ENCODE results near the gene FAM24B. TPM values are rescaled to one million over a fixed set of nuclear protein-coding genes. Genes with fewer than 3 reads are reported as not detected.

FAM24B gene
- total RNA-seq, 1 donor from 2014 or later: 3.8 TPM

DNA sequence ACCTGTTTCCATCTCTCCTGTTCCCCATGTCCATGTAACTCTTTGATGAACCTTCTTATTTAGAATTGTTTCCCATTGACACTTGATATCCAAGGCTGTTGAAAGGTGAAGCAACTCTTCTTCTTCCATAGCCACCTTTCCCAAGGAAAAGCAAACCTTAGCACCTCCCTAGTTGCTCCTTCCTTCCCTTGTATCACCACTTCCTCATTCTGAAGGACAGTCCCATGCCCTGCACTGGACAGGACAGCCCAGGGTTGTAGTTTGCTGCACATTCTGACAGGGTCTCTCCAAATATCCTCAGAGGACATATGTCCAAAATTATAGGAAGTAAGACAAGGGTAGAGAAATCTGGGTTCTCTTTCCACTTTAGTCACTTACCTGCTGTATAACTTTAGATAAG, 39.9 kb downstream of the FAM24B start:
- TF ChIP-seq, protein P1, sequence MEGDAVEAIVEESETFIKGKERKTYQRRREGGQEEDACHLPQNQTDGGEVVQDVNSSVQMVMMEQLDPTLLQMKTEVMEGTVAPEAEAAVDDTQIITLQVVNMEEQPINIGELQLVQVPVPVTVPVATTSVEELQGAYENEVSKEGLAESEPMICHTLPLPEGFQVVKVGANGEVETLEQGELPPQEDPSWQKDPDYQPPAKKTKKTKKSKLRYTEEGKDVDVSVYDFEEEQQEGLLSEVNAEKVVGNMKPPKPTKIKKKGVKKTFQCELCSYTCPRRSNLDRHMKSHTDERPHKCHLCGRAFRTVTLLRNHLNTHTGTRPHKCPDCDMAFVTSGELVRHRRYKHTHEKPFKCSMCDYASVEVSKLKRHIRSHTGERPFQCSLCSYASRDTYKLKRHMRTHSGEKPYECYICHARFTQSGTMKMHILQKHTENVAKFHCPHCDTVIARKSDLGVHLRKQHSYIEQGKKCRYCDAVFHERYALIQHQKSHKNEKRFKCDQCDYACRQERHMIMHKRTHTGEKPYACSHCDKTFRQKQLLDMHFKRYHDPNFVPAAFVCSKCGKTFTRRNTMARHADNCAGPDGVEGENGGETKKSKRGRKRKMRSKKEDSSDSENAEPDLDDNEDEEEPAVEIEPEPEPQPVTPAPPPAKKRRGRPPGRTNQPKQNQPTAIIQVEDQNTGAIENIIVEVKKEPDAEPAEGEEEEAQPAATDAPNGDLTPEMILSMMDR (IDR thresholded peaks at IDR 0.05): no peak
- Histone ChIP-seq H3K9me3 (no peaks in the 10 kb centered on the region), H3K27ac (no peak overlapping the region), H3K36me3 (no peaks in the 10 kb centered on the region), H3K27me3 (ENCODE audit: low read depth) (no peaks in the 10 kb centered on the region), H3K4me3 (no peak overlapping the region), H3K4me1 (no peaks in the 10 kb centered on the region)
- ATAC-seq (no peak), DNase-seq (no peak)
- intact Hi-C loops (cut with DNase I): no loop called here

DNA sequence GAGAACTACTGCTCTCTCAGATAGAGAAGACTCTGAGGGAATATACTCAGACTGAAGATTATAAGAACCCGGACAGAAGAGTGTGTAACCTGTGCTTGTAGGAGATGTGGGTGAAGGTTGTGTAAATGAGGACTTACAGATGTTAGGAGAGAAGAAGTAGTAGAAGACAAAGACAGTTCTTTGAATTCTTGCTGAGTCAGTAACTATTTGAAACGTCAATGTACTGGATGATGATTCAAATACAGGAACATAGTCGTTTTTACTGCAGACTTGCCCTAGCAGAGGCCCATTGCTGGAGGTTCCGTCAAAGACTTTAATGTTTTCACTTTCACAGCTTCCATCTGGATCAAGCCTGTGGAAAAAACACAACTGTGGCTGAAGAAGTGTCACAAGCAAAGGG, 40.5 kb downstream of the FAM24B start:
- DNase-seq (no peak), ATAC-seq (no peak)
- Histone ChIP-seq H3K4me3 (no peak overlapping the region), H3K27ac (no peak overlapping the region), H3K36me3 (no peaks in the 10 kb centered on the region), H3K27me3 (ENCODE audit: low read depth) (no peaks in the 10 kb centered on the region), H3K9me3 (no peaks in the 10 kb centered on the region), H3K4me1 (no peaks in the 10 kb centered on the region)
- TF ChIP-seq, protein P1 (IDR thresholded peaks at IDR 0.05): no peak
- intact Hi-C loops (cut with DNase I): no loop called here

DNA sequence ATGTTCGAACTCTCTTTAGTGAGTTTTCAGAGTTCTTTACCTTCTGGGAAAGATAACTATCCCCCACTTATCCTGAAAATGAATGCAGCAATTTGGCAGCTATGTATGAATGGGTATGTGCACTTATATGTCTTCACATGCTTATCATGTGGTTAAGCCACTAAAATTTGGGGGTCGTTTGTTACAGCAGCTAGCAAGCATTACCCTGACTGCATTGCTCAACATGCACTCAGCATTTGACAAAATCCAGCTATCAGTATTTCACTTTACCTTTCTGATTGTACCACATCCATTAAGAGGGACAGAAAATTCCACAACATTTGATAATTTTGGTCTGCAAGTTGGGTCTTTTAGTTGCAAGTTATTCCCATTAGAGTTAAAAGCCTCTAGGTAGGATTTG, 43.5 kb downstream of the FAM24B start:
- ATAC-seq (no peak), DNase-seq (no peak)
- intact Hi-C loops (cut with DNase I): no loop called here
- no peaks in the 10 kb centered on the region for H3K27me3 ChIP-seq (ENCODE audit: low read depth)
- H3K4me1 ChIP-seq: no peaks in the 10 kb centered on the region
- no peaks in the 10 kb centered on the region for H3K36me3 ChIP-seq
- H3K4me3 ChIP-seq: no peak overlapping the region
- TF ChIP-seq, protein P1 (IDR thresholded peaks at IDR 0.05): no peak
- H3K9me3 ChIP-seq: no peaks in the 10 kb centered on the region
- H3K27ac ChIP-seq: no peak overlapping the region

DNA sequence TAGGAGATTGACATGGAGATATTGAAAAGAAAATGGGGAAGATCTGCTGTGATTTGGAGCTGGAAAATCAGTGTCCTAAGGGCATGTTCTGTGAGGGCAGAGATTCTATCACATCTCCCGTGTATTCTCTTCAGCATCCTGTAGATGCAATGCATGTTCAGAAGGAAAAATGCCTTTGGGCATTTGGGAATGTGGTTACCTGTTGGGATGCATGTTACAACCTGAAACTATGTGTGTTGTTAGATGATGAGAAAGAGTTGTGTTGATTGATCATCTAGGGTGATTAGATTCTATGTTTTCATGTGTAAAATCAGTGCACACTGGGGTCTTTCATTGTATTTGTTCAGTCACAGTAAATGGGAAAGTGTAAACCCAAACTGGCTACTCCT, 48.4 kb downstream of the FAM24B start:
- TF ChIP-seq, protein P1 (IDR thresholded peaks at IDR 0.05): no peak
- Histone ChIP-seq H3K4me3 (no peak overlapping the region), H3K27ac (no peak overlapping the region), H3K36me3 (no peaks in the 10 kb centered on the region), H3K9me3 (no peaks in the 10 kb centered on the region), H3K4me1 (no peaks in the 10 kb centered on the region), H3K27me3 (ENCODE audit: low read depth) (peaks cover 4% of the 10 kb centered on the region)
- intact Hi-C loops (cut with DNase I): no loop called here
- ATAC-seq (no peak), DNase-seq (no peak)

DNA sequence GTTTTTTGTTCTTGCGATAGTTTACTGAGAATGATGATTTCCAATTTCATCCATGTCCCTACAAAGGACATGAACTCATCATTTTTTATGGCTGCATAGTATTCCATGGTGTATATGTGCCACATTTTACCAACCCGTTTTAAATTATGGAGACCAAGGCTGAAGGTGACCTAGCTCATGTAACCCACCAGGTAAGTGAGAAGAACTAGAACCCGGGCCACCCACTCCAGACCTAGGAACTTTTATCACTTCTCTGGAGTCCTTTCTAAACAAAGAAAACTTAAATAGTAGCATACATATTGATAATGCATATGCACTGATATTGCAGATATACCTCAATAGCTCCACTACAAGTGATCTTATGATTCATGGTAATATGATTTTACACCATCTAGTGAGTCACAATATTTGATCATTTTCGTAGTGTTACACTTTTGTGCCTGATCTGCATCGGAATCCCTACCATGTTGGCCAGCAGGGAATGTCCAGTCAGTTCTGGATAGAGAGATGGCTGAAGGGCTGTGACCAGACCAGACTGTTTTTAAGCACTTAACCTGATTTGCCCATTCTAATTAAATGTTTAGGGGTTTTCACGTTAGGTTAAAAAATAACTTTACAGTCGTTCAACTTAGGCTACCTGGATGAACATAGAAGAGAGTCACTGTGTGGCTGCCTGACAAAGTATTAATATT, 49.0 kb downstream of the FAM24B start:
- no peak overlapping the region for H3K4me3 ChIP-seq
- intact Hi-C loops (cut with DNase I): no loop called here
- DNase-seq (no peak), ATAC-seq (no peak)
- H3K36me3 ChIP-seq: no peaks in the 10 kb centered on the region
- H3K9me3 ChIP-seq: no peaks in the 10 kb centered on the region
- H3K4me1 ChIP-seq: no peaks in the 10 kb centered on the region
- H3K27me3 ChIP-seq (ENCODE audit: low read depth): peaks cover 5% of the 10 kb centered on the region
- no peak overlapping the region for H3K27ac ChIP-seq
- TF ChIP-seq, protein P1 (IDR thresholded peaks at IDR 0.05): no peak

Data from lower lobe of right lung (tissue), 2 donors.